ENCODE data around the gene UBE2N. TPM values are rescaled to one million over a fixed set of nuclear protein-coding genes. Genes with fewer than 3 reads are reported as not detected.
A peak's percentile ranks its signal among the peaks of the same experiment; 100 is the strongest.

The UBE2N gene
- total and polyA plus RNA-seq, 10 of the 15 experiments (the other 5 are each of a cell fraction or from before 2014, with no cell fraction given), result 243 to 945 (median 443) TPM

- WGBS (ENCODE audit: insufficient coverage, insufficient replicate concordance, low lambda C conversion rate, missing lambda C conversion rate), result under 1% methylated on average over 36 of the region's 36 CpGs
- TF ChIP-seq CEBPB (IDR thresholded peaks at IDR 0.05; ENCODE audit: borderline replicate concordance in 1 of 2, low read depth in 2 of 2, low read length in 2 of 2) (no peak), ZBTB40 (IDR thresholded peaks at IDR 0.05; ENCODE audit: borderline replicate concordance) (peak; percentile 48; the same call in 1 of the 2 replicates), USF1 (IDR thresholded peaks at IDR 0.05; ENCODE audit: borderline replicate concordance, extremely low read length, insufficient read depth, low read depth, low read length) (no peak), MLLT1 (IDR thresholded peaks at IDR 0.05) (0 out of 2 replicates have a peak, but pooled peaks have one; percentile 90), HDGF (IDR thresholded peaks at IDR 0.05) (no peak), IRF4 (IDR thresholded peaks at IDR 0.05; ENCODE audit: low read depth, low read length) (peak; percentile 67), ZBTB11 (CRISPR knock-in tag; IDR thresholded peaks at IDR 0.05) (no peak), ZNF207 (IDR thresholded peaks at IDR 0.05; ENCODE audit: borderline replicate concordance) (peak; percentile 71; the same call in 1 of the 2 replicates), BCL3 (IDR thresholded peaks at IDR 0.05; ENCODE audit: borderline replicate concordance, insufficient read depth, low read depth, low read length, poor library complexity, severe bottlenecking) (no peak)
These were observed 25.7 kb upstream of the UBE2N start, which contains the start of gene MRPL42 for GRCh38 chr12:93467351-93468007. Gene MRPL42 (plus strand): TSS chr12:93467514. CDS start chr12:93469286, 1,772 bp downstream.

More at GRCh38 chr12:93467351-93468007, 25.7 kb upstream of the UBE2N start, which contains the start of gene MRPL42:
- peak; percentile 92 for ATAC-seq
- Histone ChIP-seq H3K4me1 (ENCODE audit: control insufficient read depth, insufficient read depth, low read length) (peaks cover 3% of the 10 kb centered on the region; the same call in 1 of the 2 replicates), H3K36me3 (ENCODE audit: control insufficient read depth in 2 of 2, insufficient read depth in 2 of 2, low read length in 1 of 2) (no peaks in the 10 kb centered on the region; a peak in 1 of 4 replicates), H3K79me2 (ENCODE audit: control insufficient read depth, insufficient read depth, low read length) (peaks cover 37% of the 10 kb centered on the region), H3K27me3 (replicated peaks in 1 of 2; ENCODE audit: control insufficient read depth in 2 of 2, insufficient read depth in 2 of 2, low read length in 1 of 2) (no peaks in the 10 kb centered on the region), H3K27ac (ENCODE audit: control insufficient read depth, insufficient read depth) (peak within 1 kb of the TSS; percentile 91), H4K20me1 (ENCODE audit: control insufficient read depth, insufficient read depth) (no peaks in the 10 kb centered on the region), H3K9ac (ENCODE audit: control insufficient read depth, insufficient read depth, low read length) (peak within 1 kb of the TSS; percentile 94), H3K4me3 (peak within 1 kb of the TSS; percentile 93), H2AFZ (ENCODE audit: control insufficient read depth, low read depth, low read length) (peak within 1 kb of the TSS; percentile 100), H3K4me2 (ENCODE audit: control insufficient read depth, insufficient read depth) (peak within 1 kb of the TSS; percentile 89), H3K9me3 (replicated peaks; ENCODE audit: control insufficient read depth, insufficient read depth, low read length) (no peaks in the 10 kb centered on the region)
- ChIA-PET CTCF (interaction anchor here (0.7 to 2.3 kb wide), 17 partner anchors 9 to 651 kb away, joined by 3 to 12 read pairs (median 5); partner anchors contain the start of gene UBE2N), RAD21 (ENCODE audit: unreplicated experiment) (interaction anchor here (0.6 to 1.9 kb wide), 9 partner anchors 11 to 659 kb away, joined by 3 to 15 read pairs (median 3); no protein-coding TSS in a partner anchor), POLR2A (interaction anchor here (0.6 to 1.2 kb wide), 8 partner anchors 18 to 352 kb away, joined by 3 to 4 read pairs (median 3); no protein-coding TSS in a partner anchor), SMC1A (ENCODE audit: uncharacterized antibody, unreplicated experiment) (interaction anchor here (0.7 to 2.0 kb wide), 8 partner anchors 10 to 458 kb away, joined by 3 to 10 read pairs (median 3); no protein-coding TSS in a partner anchor)
- BruUV-seq (replicated peaks), result TSS peak; percentile 66
- in situ Hi-C loops (cut with MboI) (no loop called here), intact Hi-C loops (cut with micrococcal nuclease; ENCODE audit: unreplicated experiment) (loop anchor here (1.0 kb wide), 1 partner anchor 26 kb away; the partner anchor contains the start of gene UBE2N)
- peak; percentile 69 for FAIRE-seq
- DNase-seq (ENCODE audit: low read depth, low spot score), result peak; percentile 73
